Measurements from ENCODE around the gene SUMO4. TPM values are rescaled to one million over a fixed set of nuclear protein-coding genes. Genes with fewer than 3 reads are reported as not detected.

The SUMO4 gene
- polyA plus RNA-seq, 4 donors: 0.42 to 1.8 (median 0.88) TPM

- DNase-seq (ENCODE audit: low read depth in 4 of 4, low spot score in 2 of 4): no peak
Observed at GRCh38 chr6:149449831-149450678, 50.0 kb downstream of the SUMO4 start.

Other genes with a start within 250 kb of the SUMO4 start
- gene TAB2, start 82.5 kb upstream of the SUMO4 start, polyA plus RNA-seq (ENCODE audit: insufficient read length in 4 of 4): 100 to 1,000 TPM in 1 of 4 donors, 10 to 100 TPM in 3; 80.7 to 103 (median 85.4) TPM
- under 1 TPM; 0.14 to 0.96 (median 0.45) TPM for gene ZC3H12D, start 84.8 kb downstream of the SUMO4 start, polyA plus RNA-seq (ENCODE audit: insufficient read length in 4 of 4)
- gene PPIL4, start 145.8 kb downstream of the SUMO4 start, polyA plus RNA-seq (ENCODE audit: insufficient read length in 4 of 4): 10 to 100 TPM; 52.1 to 66.2 (median 58.3) TPM
- gene GINM1, start 166.1 kb downstream of the SUMO4 start, polyA plus RNA-seq (ENCODE audit: insufficient read length in 4 of 4): 10 to 100 TPM; 80.4 to 99.1 (median 91.6) TPM
- gene KATNA1, start 248.5 kb downstream of the SUMO4 start, polyA plus RNA-seq (ENCODE audit: insufficient read length in 4 of 4): 10 to 100 TPM; 26.2 to 30.7 (median 28.7) TPM